Myocyte (in vitro differentiated cells): ENCODE results near the gene PIP5K1C. TPM values are rescaled to one million over a fixed set of nuclear protein-coding genes. Genes with fewer than 3 reads are reported as not detected.

Experiments used
- DNase-seq: peaks from one replicate; pipeline ENCODE4 v3.0.0-alpha.2; 2012; ENCODE audit warnings: low read depth
- polyA plus RNA-seq: library from polyadenylated mRNA; unstranded; fragments of >200 nt; gene quantifications from one replicate; pipeline ENCODE4 v1.2.1, GENCODE V29; 2012; ENCODE audit warnings: missing spikeins
- total RNA-seq: library from RNA; depleted of rRNA; stranded (reverse); fragments of >200 nt; gene quantifications from 2 replicates; pipeline ENCODE4 v1.2.3, GENCODE V29; 2014

The PIP5K1C gene
- total RNA-seq: 17.9 and 22.8 TPM in 2 replicates
- polyA plus RNA-seq: 37.9 TPM

GRCh38 chr19:3700242-3701032 lies at the start of gene PIP5K1C:
Gene PIP5K1C, minus strand, starts transcription at chr19:3700468. Its CDS starts 78 bp downstream, at chr19:3700390.
- peak; percentile 84 for DNase-seq

- DNase-seq: no peak
These were observed 48.7 kb upstream of the PIP5K1C start for GRCh38 chr19:3748965-3749364.

- no peak for DNase-seq
These were observed 46.2 kb upstream of the PIP5K1C start for GRCh38 chr19:3746371-3747056.

- DNase-seq: no peak
These were observed 45.2 kb upstream of the PIP5K1C start for GRCh38 chr19:3745363-3746045.

GRCh38 chr19:3743486-3743885 lies 43.2 kb upstream of the PIP5K1C start:
- DNase-seq: no peak

- no peak for DNase-seq
These were observed 40.2 kb upstream of the PIP5K1C start for GRCh38 chr19:3740431-3740830.

GRCh38 chr19:3738477-3739220 lies 38.4 kb upstream of the PIP5K1C start:
- no peak for DNase-seq

- DNase-seq: no peak
These were observed 37.4 kb upstream of the PIP5K1C start for GRCh38 chr19:3737487-3738205.

GRCh38 chr19:3736106-3736724 lies 35.9 kb upstream of the PIP5K1C start:
- DNase-seq: no peak

GRCh38 chr19:3734310-3734600 lies 34.0 kb upstream of the PIP5K1C start:
- no peak for DNase-seq

- DNase-seq: no peak
These were observed 33.5 kb upstream of the PIP5K1C start for GRCh38 chr19:3733549-3734309.

GRCh38 chr19:3732108-3732507 lies 31.8 kb upstream of the PIP5K1C start:
- DNase-seq: no peak

GRCh38 chr19:3730457-3730958 lies 30.2 kb upstream of the PIP5K1C start:
- no peak for DNase-seq

- no peak for DNase-seq
These were observed 25.5 kb upstream of the PIP5K1C start for GRCh38 chr19:3725640-3726310.

GRCh38 chr19:3725121-3725520 lies 24.9 kb upstream of the PIP5K1C start:
- no peak for DNase-seq

- DNase-seq: no peak
These were observed 23.6 kb upstream of the PIP5K1C start for GRCh38 chr19:3723883-3724282.

- DNase-seq: no peak
These were observed 22.8 kb upstream of the PIP5K1C start for GRCh38 chr19:3723110-3723488.

GRCh38 chr19:3722443-3723109 lies 22.3 kb upstream of the PIP5K1C start:
- no peak for DNase-seq
